GM23248 (cell line): Measurements from ENCODE around the gene TMEM145. TPM values are rescaled to one million over a fixed set of nuclear protein-coding genes. Genes with fewer than 3 reads are reported as not detected.
A peak's percentile ranks its signal among the peaks of the same experiment; 100 is the strongest.
"Not testable (repeated sequence)": the region's sequence is repeated elsewhere in the genome, so short reads cannot be mapped to it uniquely, and the experiment has no call there.

Source experiments
- DNase-seq: peaks from one replicate; pipeline ENCODE4 v3.0.0-alpha.2; 2015
- H2AFZ ChIP-seq: fragments of 200-600 bp; sonication (generic); 2 replicates; pipeline ENCODE4 v1.6.1; 2016; ENCODE audit warnings: antibody characterized with exemption
- H3F3A ChIP-seq: fragments of 200-600 bp; sonication (generic); 2 replicates; pipeline ENCODE4 v1.6.1; 2016; ENCODE audit warnings: mild to moderate bottlenecking, antibody characterized with exemption, mixed run types; ENCODE audit not compliant: insufficient read depth
- H3K27ac ChIP-seq: fragments of 200-600 bp; sonication (generic); 2 replicates; pipeline ENCODE4 v1.5.1; 2016; ENCODE audit warnings: mild to moderate bottlenecking
- H3K27me3 ChIP-seq: fragments of 200-600 bp; sonication (generic); replicated peaks from 2 replicates; pipeline ENCODE4 v1.6.1; 2016; ENCODE audit warnings: mild to moderate bottlenecking; ENCODE audit not compliant: insufficient read depth
- H3K36me3 ChIP-seq: fragments of 200-600 bp; sonication (generic); 2 replicates; pipeline ENCODE4 v1.6.1; 2016; ENCODE audit warnings: low read depth, mild to moderate bottlenecking
- H3K4me1 ChIP-seq: fragments of 200-600 bp; sonication (generic); 2 replicates; pipeline ENCODE4 v1.6.1; 2016; ENCODE audit warnings: mild to moderate bottlenecking; ENCODE audit not compliant: insufficient read depth
- H3K4me2 ChIP-seq: fragments of 200-600 bp; sonication (generic); one replicate; pipeline ENCODE4 v1.6.1; 2016; ENCODE audit warnings: mild to moderate bottlenecking; ENCODE audit not compliant: unreplicated experiment
- H3K4me3 ChIP-seq: fragments of 200-600 bp; sonication (generic); 2 replicates; pipeline ENCODE4 v1.5.1; 2016; ENCODE audit warnings: mild to moderate bottlenecking
- H3K79me2 ChIP-seq: fragments of 200-600 bp; sonication (generic); 2 replicates; pipeline ENCODE4 v1.6.1; 2016; ENCODE audit warnings: mild to moderate bottlenecking; ENCODE audit not compliant: insufficient read depth
- H3K9ac ChIP-seq: fragments of 200-600 bp; sonication (generic); 2 replicates; pipeline ENCODE4 v1.6.1; 2016; ENCODE audit warnings: mild to moderate bottlenecking
- H3K9me2 ChIP-seq: fragments of 200-600 bp; sonication (generic); 2 replicates; pipeline ENCODE4 v1.6.1; 2016; ENCODE audit warnings: mixed run types, mild to moderate bottlenecking, moderate library complexity; ENCODE audit not compliant: insufficient read depth
- H3K9me3 ChIP-seq: fragments of 200-600 bp; sonication (generic); one replicate; pipeline ENCODE4 v1.6.1; 2017; ENCODE audit warnings: low read depth
- H4K20me1 ChIP-seq: fragments of 200-600 bp; sonication (generic); 2 replicates; pipeline ENCODE4 v1.6.0; 2016; ENCODE audit not compliant: insufficient read depth
- EZH2 ChIP-seq: fragments of 200-600 bp; sonication (generic); IDR thresholded peaks from 2 replicates; pipeline ENCODE4 v1.6.1; 2018; ENCODE audit warnings: antibody characterized with exemption, mild to moderate bottlenecking; ENCODE audit not compliant: insufficient read depth, poor library complexity, severe bottlenecking
- EZH2phosphoT487 ChIP-seq: fragments of 200-600 bp; sonication (generic); IDR thresholded peaks from 2 replicates; pipeline ENCODE4 v1.6.1; 2018; ENCODE audit warnings: antibody characterized with exemption, moderate library complexity, mild to moderate bottlenecking, low read depth; ENCODE audit not compliant: insufficient read depth
- WGBS, 2 experiments: methylation state at CpG; one replicate each; pipeline ENCODE4 v1.1.6; 2015 to 2017; ENCODE audit warnings: low lambda C conversion rate in 2 of 2, low coverage in 1 of 2; ENCODE audit errors: missing lambda C conversion rate in 2 of 2; 5-methylcytosine and 5-hydroxymethylcytosine counted together
- in situ Hi-C: fragments of 300-500 bp; cut with MboI; formaldehyde crosslinking; loops from 2 replicates; pipeline ENCODE4 v1.15.0; 2020
- polyA plus RNA-seq: library from polyadenylated mRNA; unstranded; fragments of >200 nt; fragmentation: Nextera tagmentation; extraction: Ambion mirVana; gene quantifications from 2 replicates; pipeline ENCODE4 v1.2.1, GENCODE V29; 2016
- total RNA-seq: library from RNA; depleted of rRNA; stranded (reverse); fragments of >200 nt; shearing (Covaris generic); gene quantifications from 2 replicates; pipeline ENCODE4 v1.2.3, GENCODE V29; 2014

The TMEM145 gene
- total and polyA plus RNA-seq, 2 experiments from 2014 or later = not detected

DNA sequence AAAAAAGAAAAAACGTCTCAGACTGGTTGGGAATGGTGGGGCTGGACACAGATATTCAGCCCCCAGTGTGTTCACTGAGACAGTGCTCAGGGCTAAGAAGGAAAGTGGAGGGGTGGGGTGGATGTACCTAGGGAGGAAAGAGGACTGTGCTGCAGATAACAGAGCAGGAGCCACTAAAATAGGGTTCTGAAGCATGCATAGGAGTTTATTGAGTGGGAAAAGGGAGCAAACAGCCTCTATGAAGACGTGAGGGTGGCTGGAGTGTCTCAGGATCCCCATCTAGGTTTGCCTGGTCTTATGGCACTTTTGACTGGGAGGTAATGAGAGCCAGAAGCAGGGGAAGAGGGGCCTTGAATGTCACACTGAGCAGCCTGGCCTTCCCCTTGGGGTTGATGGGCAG is 15.7 kb downstream of the TMEM145 start:
- no peaks in the 10 kb centered on the region for H3K36me3 ChIP-seq
- no peak overlapping the region for H3K4me3 ChIP-seq
- no peak overlapping the region for H3K9ac ChIP-seq
- no peaks in the 10 kb centered on the region for H3K9me3 ChIP-seq
- TF ChIP-seq EZH2phosphoT487 (no peak), EZH2 (no peak)
- DNase-seq = no peak
- H3K4me1 ChIP-seq = peaks cover 5% of the 10 kb centered on the region; the same call in 1 of the 2 replicates
- WGBS, 2 experiments = 75 to 78% methylated on average over 2 of the region's 2 CpGs
- 0 out of 2 replicates have a peak, but pooled peaks cover 5% of the 10 kb centered on the region for H3K27me3 ChIP-seq
- no peaks in the 10 kb centered on the region for H3F3A ChIP-seq
- no peaks in the 10 kb centered on the region for H3K9me2 ChIP-seq
- in situ Hi-C loops = no loop called here
- no peak overlapping the region for H3K4me2 ChIP-seq
- H3K79me2 ChIP-seq = peaks cover 35% of the 10 kb centered on the region
- no peak overlapping the region for H3K27ac ChIP-seq
- no peaks in the 10 kb centered on the region for H4K20me1 ChIP-seq
- H2AFZ ChIP-seq = no peak overlapping the region

DNA sequence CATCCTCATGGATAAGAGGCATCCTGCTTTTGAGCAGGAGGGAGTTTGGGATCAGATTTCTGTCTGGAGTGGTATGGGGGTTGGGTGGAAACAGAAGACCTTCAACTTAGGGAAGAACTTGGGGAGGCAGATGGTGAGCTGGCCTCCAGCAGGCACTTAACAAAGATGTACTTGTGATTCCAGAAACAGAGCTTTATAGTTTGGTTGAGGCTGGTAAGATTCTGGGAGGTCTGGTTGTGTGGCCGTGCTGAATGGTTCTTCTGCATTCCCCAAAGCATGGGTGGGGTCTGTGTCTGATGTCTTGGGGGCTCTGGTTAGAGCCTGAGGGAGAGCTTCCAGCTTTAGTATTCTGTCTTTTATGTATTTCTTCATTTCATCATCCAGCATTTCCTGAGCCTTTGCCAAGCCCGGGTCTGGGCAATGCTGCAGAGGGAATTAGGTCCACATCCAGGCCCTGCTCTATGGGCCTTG is 17.2 kb downstream of the TMEM145 start:
- Histone ChIP-seq H3K36me3 (no peaks in the 10 kb centered on the region), H3K4me3 (no peak overlapping the region), H3K79me2 (peaks cover 35% of the 10 kb centered on the region), H3K4me2 (peak overlapping the region; percentile 28), H3K9ac (peak overlapping the region; percentile 17; the same call in 1 of the 2 replicates), H3F3A (no peaks in the 10 kb centered on the region), H2AFZ (no peak overlapping the region), H3K9me2 (no peaks in the 10 kb centered on the region), H3K27ac (0 out of 2 replicates have a peak overlapping the region, but pooled peaks have one; percentile 21), H3K9me3 (no peaks in the 10 kb centered on the region), H3K27me3 (no peaks in the 10 kb centered on the region), H3K4me1 (peaks cover 5% of the 10 kb centered on the region; the same call in 1 of the 2 replicates), H4K20me1 (no peaks in the 10 kb centered on the region)
- TF ChIP-seq EZH2phosphoT487 = no peak
- no peak for TF ChIP-seq EZH2
- DNase-seq = peak; percentile 30
- WGBS, 2 experiments = 15 to 23% methylated on average over 2 of the region's 2 CpGs
- in situ Hi-C loops = no loop called here

- H3K9ac ChIP-seq, H2AFZ ChIP-seq, H3K9me2 ChIP-seq, DNase-seq, H3K4me2 ChIP-seq, H3K36me3 ChIP-seq, H3K9me3 ChIP-seq, H3K27me3 ChIP-seq, H3F3A ChIP-seq, H3K27ac ChIP-seq, H3K4me1 ChIP-seq, H4K20me1 ChIP-seq, in situ Hi-C loops, H3K4me3 ChIP-seq: not testable (repeated sequence)
- peaks cover 28% of the 10 kb centered on the region for H3K79me2 ChIP-seq
- WGBS, 2 experiments = 93 to 95% methylated on average over 3 of the region's 3 CpGs
Measured at GRCh38 chr19:42331333-42331732, 18.2 kb downstream of the TMEM145 start.

- Histone ChIP-seq H3K27ac (no peak overlapping the region), H3K4me2 (no peak overlapping the region), H3K36me3 (no peaks in the 10 kb centered on the region), H3K4me3 (no peak overlapping the region), H3K9ac (no peak overlapping the region), H3K79me2 (peaks cover 21% of the 10 kb centered on the region), H3K27me3 (no peaks in the 10 kb centered on the region), H2AFZ (no peak overlapping the region), H4K20me1 (no peaks in the 10 kb centered on the region), H3F3A (no peaks in the 10 kb centered on the region), H3K9me3 (no peaks in the 10 kb centered on the region), H3K4me1 (peaks cover 1% of the 10 kb centered on the region; the same call in 1 of the 2 replicates), H3K9me2 (no peaks in the 10 kb centered on the region)
- in situ Hi-C loops = no loop called here
- TF ChIP-seq EZH2 (no peak), EZH2phosphoT487 (no peak)
- WGBS, 2 experiments = 85 to 86% methylated on average over 6 of the region's 6 CpGs
- no peak for DNase-seq
Measured at GRCh38 chr19:42332059-42332458, 18.9 kb downstream of the TMEM145 start.

GRCh38 chr19:42333018-42333417 is 19.9 kb downstream of the TMEM145 start:
- TF ChIP-seq EZH2phosphoT487 = no peak
- TF ChIP-seq EZH2 = no peak
- no peaks in the 10 kb centered on the region for H3K9me3 ChIP-seq
- 88 to 89% methylated on average over 3 of the region's 3 CpGs for WGBS, 2 experiments
- no peak overlapping the region for H3K27ac ChIP-seq
- H3K9me2 ChIP-seq = no peaks in the 10 kb centered on the region
- no peaks in the 10 kb centered on the region for H3K27me3 ChIP-seq
- H3K4me1 ChIP-seq = no peaks in the 10 kb centered on the region
- H3F3A ChIP-seq = no peaks in the 10 kb centered on the region
- no peaks in the 10 kb centered on the region for H4K20me1 ChIP-seq
- H3K9ac ChIP-seq = no peak overlapping the region
- H3K4me3 ChIP-seq = no peak overlapping the region
- no peaks in the 10 kb centered on the region for H3K36me3 ChIP-seq
- H2AFZ ChIP-seq = no peak overlapping the region
- H3K79me2 ChIP-seq = peaks cover 12% of the 10 kb centered on the region
- in situ Hi-C loops = no loop called here
- H3K4me2 ChIP-seq = no peak overlapping the region
- no peak for DNase-seq
